HG03139 (cell line): ENCODE data around the gene GDPD1.
"Not testable (repeated sequence)": the region's sequence is repeated elsewhere in the genome, so short reads cannot be mapped to it uniquely, and the experiment has no call there.

Experiments
- ATAC-seq: cut with Tn5 transposase; IDR thresholded peaks from one replicate; pipeline ENCODE4 v1.9.1; 2021; ENCODE audit not compliant: unreplicated experiment

GDPD1 gene

DNA sequence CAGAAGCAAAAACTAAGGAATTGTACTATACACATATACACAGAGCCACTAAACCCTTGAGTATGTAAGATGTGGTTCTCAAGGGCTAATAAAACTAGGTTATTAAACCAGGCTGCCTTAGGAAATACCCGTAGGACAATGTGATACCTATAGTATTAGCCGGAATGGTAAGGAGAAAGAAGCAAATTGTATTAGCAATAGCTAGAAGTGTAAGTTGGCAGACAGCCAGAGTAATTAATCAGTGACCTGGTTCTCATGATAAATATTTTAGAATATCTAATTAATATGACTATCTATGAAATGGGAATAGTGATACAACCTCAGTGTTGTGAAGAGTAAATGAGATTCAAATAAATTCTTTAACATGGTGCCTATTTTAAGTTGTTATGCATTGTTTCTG is 18.6 kb downstream of the GDPD1 start:
- ATAC-seq: no peak

DNA sequence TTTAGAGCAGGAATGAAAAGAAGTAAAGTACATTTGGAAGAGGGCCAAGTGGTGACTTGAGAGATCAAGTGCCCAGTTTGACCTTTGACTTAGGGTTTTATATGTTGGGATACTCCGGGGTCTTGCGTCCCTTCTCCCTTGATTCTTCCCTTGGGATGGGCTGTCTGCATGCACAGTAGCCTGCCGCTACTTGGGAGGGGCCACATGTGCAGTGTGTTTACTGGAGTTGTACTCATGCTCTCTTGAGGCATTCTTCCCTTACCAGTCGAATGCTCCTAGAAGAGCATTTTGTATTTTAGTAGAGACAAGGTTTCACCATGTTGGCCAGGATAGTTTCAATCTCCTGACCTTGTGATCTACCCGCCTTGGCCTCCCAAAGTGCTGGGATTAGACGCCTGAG is 23.8 kb downstream of the GDPD1 start:
- no peak for ATAC-seq

DNA sequence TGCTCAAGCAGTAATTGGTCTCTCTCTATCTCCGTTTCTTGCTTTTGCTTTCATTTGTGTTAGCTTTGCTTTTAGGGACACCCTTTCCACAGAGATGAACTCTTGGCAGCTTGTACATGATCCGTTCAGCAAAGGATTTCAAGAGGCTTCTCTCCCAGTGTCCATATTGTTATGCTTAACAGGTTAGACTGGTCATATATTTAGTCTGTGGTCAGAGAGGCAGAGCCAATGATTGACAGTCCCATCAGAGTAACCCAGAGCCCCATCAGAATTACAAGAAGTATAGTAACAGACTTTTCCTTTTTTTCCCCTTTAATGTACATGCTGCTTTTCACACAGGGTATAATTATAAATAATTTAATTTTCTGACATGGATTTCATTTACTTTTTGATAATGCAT is 34.4 kb downstream of the GDPD1 start:
- no peak for ATAC-seq

DNA sequence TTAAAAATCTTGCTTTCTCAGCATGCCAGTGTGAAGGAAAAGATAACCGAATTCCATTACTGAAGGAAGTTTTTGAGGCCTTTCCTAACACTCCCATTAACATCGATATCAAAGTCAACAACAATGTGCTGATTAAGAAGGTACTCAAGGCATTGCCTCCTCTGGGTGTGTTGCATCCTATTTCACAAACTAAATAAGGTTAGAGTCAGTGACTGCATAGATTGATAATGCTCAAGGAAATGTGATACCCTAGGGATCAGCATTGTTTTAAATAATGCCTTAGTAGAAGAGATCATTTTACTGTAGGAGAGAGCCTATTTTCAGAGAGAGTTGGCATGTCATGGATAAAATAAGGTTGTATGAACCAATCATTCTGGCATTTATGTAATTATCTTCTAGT is 36.8 kb downstream of the GDPD1 start:
- no peak for ATAC-seq

DNA sequence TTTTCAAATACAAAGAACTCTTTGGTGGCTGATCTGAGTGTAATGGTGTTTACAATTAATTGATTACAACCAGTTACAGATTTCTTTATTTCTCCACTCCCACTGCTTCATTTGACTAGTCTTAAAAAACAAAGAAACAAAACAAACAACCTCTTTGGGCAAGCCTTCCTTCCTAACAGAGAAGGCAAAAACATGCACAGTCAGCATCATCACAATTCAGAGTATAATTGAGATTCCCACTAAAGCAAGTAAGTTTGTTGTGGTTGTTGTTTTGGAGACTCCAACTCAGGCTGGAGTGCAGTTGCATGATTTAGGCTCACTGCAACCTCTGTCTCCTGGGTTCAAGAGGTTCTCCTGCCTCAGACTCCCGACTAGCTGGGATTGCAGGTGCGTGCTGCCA is 40.4 kb downstream of the GDPD1 start:
- ATAC-seq: no peak

GRCh38 chr17:59266745-59267144 is 46.4 kb downstream of the GDPD1 start:
- ATAC-seq: no peak

DNA sequence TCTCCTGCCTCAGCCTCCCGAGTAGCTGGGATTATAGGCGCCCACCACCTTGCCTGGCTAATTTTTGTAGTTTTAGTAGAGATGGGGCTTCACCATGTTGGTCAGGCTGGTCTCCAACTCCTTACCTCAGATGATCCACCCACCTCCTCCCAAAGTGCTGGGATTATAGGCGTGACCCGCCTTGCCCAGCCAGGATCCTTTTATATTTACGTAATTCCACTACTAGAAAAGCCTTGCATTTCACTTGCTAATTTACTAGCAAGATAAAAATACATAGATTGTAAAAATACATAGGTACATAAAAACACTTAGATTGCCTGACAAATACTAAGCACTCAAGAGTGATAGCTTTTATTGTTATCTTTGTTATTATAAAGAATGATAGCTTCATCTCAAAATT is 47.5 kb downstream of the GDPD1 start:
- ATAC-seq: no peak

DNA sequence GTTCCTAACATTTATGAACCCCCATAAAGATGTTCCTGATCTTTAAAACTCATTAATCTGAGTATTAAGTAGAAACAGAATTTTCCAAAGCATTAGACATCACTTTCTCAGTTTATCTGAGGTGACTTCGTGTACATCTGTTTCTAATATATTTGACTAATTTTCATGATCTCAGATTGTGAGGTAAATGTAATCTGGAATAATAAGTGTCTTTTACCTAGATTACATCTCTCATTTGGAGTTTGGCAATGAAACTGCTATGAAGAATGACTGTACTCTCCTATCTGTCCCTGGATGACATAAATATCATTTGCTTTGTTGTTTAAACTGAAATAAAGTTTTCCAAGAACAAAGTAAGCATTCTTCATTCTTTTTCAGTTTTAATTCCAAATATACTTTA is 55.3 kb downstream of the GDPD1 start:
- no peak for ATAC-seq

DNA sequence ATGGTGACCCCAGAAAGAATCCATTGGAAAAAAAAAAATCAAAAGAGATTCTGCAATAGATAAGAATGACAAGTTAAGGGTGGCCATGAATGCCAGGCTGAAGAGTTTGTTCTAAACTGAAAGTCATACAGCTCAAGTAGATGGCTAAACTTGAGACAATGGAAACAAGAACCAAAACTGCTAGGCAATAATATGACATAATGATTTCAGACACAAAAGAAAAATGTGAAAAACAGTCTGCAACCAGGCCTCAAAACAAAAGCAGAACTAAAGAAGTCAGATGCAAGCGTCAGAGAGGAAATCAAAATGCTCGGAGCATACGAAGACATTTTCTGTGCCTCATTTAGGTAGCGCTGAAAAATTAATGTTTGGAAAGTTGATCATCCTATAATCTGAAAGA is 56.7 kb downstream of the GDPD1 start:
- ATAC-seq: no peak

DNA sequence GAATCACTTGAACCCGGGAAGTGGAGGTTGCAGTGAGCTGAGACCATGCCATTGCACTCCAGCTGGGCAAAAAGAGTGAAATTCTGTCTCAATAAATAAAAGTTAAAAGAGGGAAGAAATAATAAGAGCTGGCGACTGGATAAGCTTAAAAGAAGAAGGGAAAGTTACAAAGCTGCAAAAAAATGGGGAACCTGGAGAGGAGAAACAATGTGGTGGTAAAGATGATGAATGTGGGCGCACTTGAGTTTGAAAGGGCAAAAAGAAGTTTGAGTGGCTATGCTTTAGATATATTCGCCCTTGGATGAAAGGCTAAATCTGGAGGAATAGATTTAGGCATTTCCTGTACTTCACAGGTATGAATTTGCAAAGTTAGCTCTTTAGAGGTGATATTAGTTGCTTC is 58.1 kb downstream of the GDPD1 start:
- ATAC-seq: no peak

- no peak for ATAC-seq
Observed at GRCh38 chr17:59284317-59284716, 64.0 kb downstream of the GDPD1 start.

DNA sequence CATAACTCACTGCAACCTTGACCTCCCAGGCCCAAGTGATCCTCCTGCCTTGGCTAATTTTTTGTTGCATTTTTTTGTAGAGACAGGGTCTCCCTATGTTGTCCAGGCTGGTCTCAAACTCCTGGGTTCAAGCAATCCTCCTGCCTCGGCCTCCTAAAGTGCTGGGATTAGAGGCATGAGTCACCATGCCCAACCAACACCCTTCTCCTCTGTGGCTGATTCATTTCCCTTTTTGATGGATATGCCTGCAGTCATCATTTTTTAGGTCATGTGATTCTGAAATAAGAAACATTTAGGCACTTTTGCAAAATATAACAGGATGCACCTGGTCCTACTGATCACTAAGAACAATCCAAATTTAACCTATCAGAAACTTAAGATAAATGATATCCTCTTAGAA is 67.1 kb downstream of the GDPD1 start:
- no peak for ATAC-seq

DNA sequence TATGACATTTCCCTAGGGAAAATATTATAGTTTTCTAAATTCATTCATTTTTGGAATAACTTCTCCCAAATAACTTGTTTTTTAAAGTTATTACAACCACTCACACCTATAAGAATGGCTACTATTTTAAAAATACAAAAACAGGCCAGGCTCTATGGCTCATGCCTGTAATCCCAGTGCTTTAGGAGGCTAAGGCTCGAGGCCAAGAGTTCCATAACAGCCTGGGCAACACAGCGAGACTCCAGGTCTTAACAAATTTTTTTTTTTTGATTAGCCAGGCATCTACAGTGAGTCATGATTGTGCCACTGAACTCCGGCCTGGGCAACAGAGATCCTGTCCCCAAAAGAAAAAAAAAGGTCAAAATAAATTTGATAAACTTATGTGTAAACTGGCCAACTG is 67.6 kb downstream of the GDPD1 start:
- no peak for ATAC-seq

GRCh38 chr17:59289981-59290301 is 69.6 kb downstream of the GDPD1 start:
- no peak for ATAC-seq

GRCh38 chr17:59290302-59290998 is 70.1 kb downstream of the GDPD1 start:
- ATAC-seq: not testable (repeated sequence)

DNA sequence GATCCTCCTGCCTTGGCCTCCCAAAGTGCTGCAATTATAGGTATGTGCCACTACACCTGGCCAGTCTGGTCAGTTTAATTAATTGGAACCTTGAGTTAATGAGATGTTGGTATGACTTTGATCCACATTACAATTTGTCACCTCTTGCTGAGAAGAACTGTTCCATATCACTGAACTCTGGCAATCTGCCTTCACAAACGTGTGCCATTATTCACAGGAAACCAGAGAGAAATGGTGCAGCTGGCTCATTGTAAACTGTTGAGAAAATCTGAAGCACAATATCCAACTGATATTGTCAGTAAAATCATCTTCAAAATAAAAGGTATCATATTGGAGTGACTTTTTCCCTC is 71.8 kb downstream of the GDPD1 start:
- ATAC-seq: no peak

GRCh38 chr17:59296190-59296589 is 75.9 kb downstream of the GDPD1 start:
- no peak for ATAC-seq

- no peak for ATAC-seq
Observed at GRCh38 chr17:59298521-59298920, 78.2 kb downstream of the GDPD1 start.

DNA sequence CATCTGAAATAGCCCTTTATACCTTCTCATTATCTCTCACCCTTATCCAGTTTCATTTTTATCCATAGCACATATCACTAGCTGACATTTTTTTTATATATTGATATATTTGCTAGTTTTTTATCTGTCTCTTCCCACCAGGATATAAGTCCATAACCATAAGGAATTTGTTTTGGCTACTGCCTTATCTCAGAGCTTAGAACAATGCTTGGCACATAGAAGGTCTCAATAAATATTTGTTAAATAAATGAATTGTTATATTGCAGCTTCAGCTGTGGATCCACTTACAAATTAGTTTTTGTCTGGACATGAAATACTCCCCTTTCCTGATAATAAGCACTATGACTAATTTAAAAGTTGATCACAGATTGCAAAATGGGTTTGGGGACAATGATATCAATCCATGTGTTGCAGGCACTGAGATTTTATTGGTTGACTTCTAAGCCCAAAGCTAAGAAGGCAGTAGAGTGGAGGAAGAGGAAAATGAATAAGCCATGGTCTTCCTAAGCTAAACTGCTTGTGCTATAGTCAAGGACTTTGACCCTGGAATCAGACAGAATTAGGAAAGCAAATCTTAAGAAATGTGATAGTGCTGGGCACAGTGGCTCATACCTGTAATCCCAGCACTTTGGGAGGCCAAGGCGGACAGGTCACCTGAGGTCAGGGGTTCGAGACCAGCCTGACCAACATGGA is 79.2 kb downstream of the GDPD1 start:
- ATAC-seq: no peak

DNA sequence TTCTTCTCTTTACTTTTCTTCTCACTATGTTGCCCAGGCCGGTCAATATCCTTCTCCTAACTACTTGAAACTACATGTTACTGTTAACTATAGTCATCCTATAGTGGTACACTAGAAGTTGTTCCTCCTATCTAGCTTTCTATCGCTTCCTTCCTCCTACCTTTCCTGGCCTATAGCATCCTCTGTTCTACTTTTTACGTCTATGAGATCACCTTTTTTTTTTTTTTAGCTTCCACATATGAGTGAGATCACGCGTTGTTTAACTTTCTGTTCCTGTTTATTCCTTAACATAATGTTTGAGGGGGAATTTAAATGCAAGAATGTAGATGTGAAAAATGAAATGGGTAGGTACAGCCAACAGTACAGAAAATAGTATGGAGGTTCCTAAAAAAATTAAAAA is 80.6 kb downstream of the GDPD1 start:
- no peak for ATAC-seq

GRCh38 chr17:59304811-59305210 is 84.5 kb downstream of the GDPD1 start:
- ATAC-seq: no peak

DNA sequence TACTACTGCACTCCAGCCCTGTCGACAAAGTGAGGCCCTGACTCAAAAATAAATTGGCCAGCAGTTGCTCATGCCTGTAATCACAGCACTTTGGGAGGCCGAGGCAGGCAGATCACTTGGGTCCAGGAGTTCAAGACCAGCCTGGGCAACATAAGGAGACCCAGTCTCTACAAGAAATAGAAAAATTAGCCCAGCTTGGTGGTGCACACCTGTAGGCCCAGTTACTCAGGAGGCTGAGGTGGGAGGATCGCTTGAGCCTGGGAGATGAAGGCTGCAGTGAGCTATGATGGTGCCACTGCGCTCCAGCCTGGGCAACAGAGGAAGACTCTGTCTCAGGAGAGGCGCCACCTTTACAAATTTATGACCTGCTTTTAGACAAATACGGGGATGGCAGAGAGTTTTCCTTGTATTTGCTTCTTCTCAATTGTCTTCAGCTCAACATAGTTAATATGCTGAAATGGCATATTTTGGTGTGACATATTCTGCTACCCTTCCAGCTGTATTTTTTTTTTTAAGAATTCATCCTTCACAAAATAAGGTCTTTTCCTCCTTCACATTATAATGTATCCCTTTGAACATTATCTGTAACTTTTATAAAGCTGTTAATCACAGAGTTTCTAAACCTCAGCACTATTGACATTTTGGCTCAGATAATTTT is 90.1 kb downstream of the GDPD1 start:
- ATAC-seq: no peak

- no peak for ATAC-seq
Observed at GRCh38 chr17:59311051-59311468, 90.7 kb downstream of the GDPD1 start.
